ENCODE results near the gene ARID3B.

DNA sequence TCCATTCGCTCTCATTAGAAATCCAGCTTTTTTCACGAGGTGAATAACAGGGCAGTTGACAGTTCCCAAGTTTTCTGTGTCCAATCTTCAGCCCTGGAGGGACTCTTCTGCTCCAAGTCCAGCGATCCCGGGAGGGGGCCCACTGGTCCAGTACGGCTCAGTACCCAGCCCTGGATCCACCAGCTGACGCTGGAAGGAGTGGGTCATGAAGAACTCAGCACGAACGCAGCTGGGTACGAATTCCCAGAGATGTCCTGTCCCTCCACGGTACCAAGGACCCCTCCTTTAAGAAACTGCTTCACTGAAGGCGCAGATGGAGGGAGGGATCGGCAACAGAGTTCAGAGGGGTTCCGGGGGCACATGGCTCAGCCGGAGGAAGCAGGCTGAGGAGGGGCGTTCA, 58.1 kb downstream of the ARID3B start:
- TF ChIP-seq, protein P1, sequence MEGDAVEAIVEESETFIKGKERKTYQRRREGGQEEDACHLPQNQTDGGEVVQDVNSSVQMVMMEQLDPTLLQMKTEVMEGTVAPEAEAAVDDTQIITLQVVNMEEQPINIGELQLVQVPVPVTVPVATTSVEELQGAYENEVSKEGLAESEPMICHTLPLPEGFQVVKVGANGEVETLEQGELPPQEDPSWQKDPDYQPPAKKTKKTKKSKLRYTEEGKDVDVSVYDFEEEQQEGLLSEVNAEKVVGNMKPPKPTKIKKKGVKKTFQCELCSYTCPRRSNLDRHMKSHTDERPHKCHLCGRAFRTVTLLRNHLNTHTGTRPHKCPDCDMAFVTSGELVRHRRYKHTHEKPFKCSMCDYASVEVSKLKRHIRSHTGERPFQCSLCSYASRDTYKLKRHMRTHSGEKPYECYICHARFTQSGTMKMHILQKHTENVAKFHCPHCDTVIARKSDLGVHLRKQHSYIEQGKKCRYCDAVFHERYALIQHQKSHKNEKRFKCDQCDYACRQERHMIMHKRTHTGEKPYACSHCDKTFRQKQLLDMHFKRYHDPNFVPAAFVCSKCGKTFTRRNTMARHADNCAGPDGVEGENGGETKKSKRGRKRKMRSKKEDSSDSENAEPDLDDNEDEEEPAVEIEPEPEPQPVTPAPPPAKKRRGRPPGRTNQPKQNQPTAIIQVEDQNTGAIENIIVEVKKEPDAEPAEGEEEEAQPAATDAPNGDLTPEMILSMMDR (IDR thresholded peaks at IDR 0.05): no peak
- TF ChIP-seq POLR2AphosphoS2 (conservative IDR thresholded peaks at IDR 0.05; ENCODE audit: low read length) (no peak), CHD2 (IDR thresholded peaks at IDR 0.05; ENCODE audit: low read length, partially characterized antibody) (no peak), HEYL (CRISPR knock-in tag; IDR thresholded peaks at IDR 0.05) (no peak), HDAC2 (IDR thresholded peaks at IDR 0.05) (no peak), MAZ (IDR thresholded peaks at IDR 0.05; ENCODE audit: borderline replicate concordance, low read depth, low read length) (no peak), ZFP36 (IDR thresholded peaks at IDR 0.05; ENCODE audit: borderline replicate concordance, partially characterized antibody) (no peak), EHF (CRISPR knock-in tag; IDR thresholded peaks at IDR 0.05) (no peak), JUN (IDR thresholded peaks at IDR 0.05) (no peak)
- TF ChIP-seq, protein P2, sequence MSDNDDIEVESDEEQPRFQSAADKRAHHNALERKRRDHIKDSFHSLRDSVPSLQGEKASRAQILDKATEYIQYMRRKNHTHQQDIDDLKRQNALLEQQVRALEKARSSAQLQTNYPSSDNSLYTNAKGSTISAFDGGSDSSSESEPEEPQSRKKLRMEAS (IDR thresholded peaks at IDR 0.05): no peak

All from A549 (cell line).